Mesenchymal stem cell (in vitro differentiated cells and primary cell): ENCODE data around the gene DHRSX.

Experiments used
- DNase-seq: peaks from one replicate; pipeline ENCODE4 v3.0.0-alpha.2; 2013
- H2AFZ ChIP-seq: one replicate; pipeline ENCODE4 v1.6.1; 2013; ENCODE audit warnings: low read depth, mild to moderate bottlenecking, control low read depth, inconsistent platforms, low read length, moderate library complexity
- H2AK5ac ChIP-seq: 2 replicates; pipeline ENCODE4 v1.6.1; 2013; ENCODE audit warnings: low read length, moderate library complexity, mild to moderate bottlenecking, inconsistent platforms; ENCODE audit not compliant: severe bottlenecking
- H2BK120ac ChIP-seq: one replicate; pipeline ENCODE4 v1.6.1; 2013; ENCODE audit warnings: low read depth, mild to moderate bottlenecking, inconsistent platforms, low read length, moderate library complexity
- H2BK12ac ChIP-seq, 2 experiments: one replicate each; pipeline ENCODE4 v1.6.1; 2013; ENCODE audit warnings: inconsistent platforms in 2 of 2, low read length in 2 of 2, mild to moderate bottlenecking in 2 of 2, moderate library complexity in 2 of 2, control low read depth in 1 of 2
- H2BK15ac ChIP-seq: one replicate; pipeline ENCODE4 v1.6.1; 2013; ENCODE audit warnings: mild to moderate bottlenecking, low read depth, inconsistent platforms; ENCODE audit not compliant: poor library complexity, severe bottlenecking
- H2BK5ac ChIP-seq: 2 replicates; pipeline ENCODE4 v1.6.1; 2013; ENCODE audit warnings: low read depth, mild to moderate bottlenecking, low read length, control low read depth, inconsistent platforms; ENCODE audit not compliant: poor library complexity, severe bottlenecking
- H3K14ac ChIP-seq, 2 experiments: one replicate each; pipeline ENCODE4 v1.6.1; 2013; ENCODE audit warnings: inconsistent platforms in 2 of 2, low read length in 2 of 2, control low read depth in 1 of 2, mild to moderate bottlenecking in 1 of 2, moderate library complexity in 1 of 2
- H3K18ac ChIP-seq, 2 experiments: one replicate each; pipeline ENCODE4 v1.6.1; 2013; ENCODE audit warnings: inconsistent platforms in 2 of 2, low read length in 2 of 2, control low read depth in 1 of 2, low read depth in 1 of 2, mild to moderate bottlenecking in 1 of 2
- H3K23ac ChIP-seq, 2 experiments: one replicate each; pipeline ENCODE4 v1.6.1; 2013; ENCODE audit warnings: inconsistent platforms in 2 of 2, low read length in 2 of 2, mild to moderate bottlenecking in 2 of 2, moderate library complexity in 2 of 2, control low read depth in 1 of 2
- H3K27ac ChIP-seq: 2 replicates; pipeline ENCODE4 v1.5.1; 2013; ENCODE audit warnings: mild to moderate bottlenecking, moderate library complexity, low read length, control low read depth, inconsistent platforms; ENCODE audit not compliant: poor library complexity, severe bottlenecking
- H3K27me3 ChIP-seq, 2 experiments: 2 replicates each; pipeline versions ENCODE4 v1.6.1 to v1.7.0; 2013; ENCODE audit warnings: low read length in 2 of 2, mild to moderate bottlenecking in 2 of 2, moderate library complexity in 2 of 2, control low read depth in 1 of 2, inconsistent platforms in 1 of 2; ENCODE audit not compliant: control insufficient read depth in 1 of 2, insufficient read depth in 1 of 2
- H3K36me3 ChIP-seq, 2 experiments: 2 replicates each; pipeline versions ENCODE4 v1.6.1 to v1.7.0; 2013; ENCODE audit warnings: low read length in 2 of 2, control low read depth in 1 of 2, inconsistent platforms in 1 of 2, low read depth in 1 of 2, mild to moderate bottlenecking in 1 of 2; ENCODE audit not compliant: insufficient read depth in 2 of 2, control insufficient read depth in 1 of 2
- H3K4ac ChIP-seq, 2 experiments: one replicate each; pipeline ENCODE4 v1.6.1; 2013; ENCODE audit warnings: inconsistent platforms in 2 of 2, low read length in 2 of 2, mild to moderate bottlenecking in 2 of 2, moderate library complexity in 2 of 2, control low read depth in 1 of 2, low read depth in 1 of 2
- H3K4me1 ChIP-seq: 2 replicates; pipeline ENCODE4 v1.6.1; 2013; ENCODE audit warnings: low read depth, low read length, control low read depth; ENCODE audit not compliant: control insufficient read depth, insufficient read depth
- H3K4me2 ChIP-seq: 2 replicates; pipeline ENCODE4 v1.6.1; 2013; ENCODE audit warnings: low read length, mild to moderate bottlenecking, inconsistent platforms; ENCODE audit not compliant: poor library complexity, severe bottlenecking
- H3K4me3 ChIP-seq, 2 experiments: 2 replicates each; pipeline versions ENCODE4 v1.5.1 to v1.7.0; 2013; ENCODE audit warnings: low read length in 2 of 2, mild to moderate bottlenecking in 2 of 2, control low read depth in 1 of 2, low read depth in 1 of 2; ENCODE audit not compliant: insufficient read depth in 1 of 2
- H3K79me1 ChIP-seq: replicated peaks from 2 replicates; pipeline ENCODE4 v1.6.1; 2013; ENCODE audit warnings: mild to moderate bottlenecking, control low read depth, low read length, inconsistent platforms; ENCODE audit not compliant: poor library complexity, severe bottlenecking
- H3K9ac ChIP-seq: 2 replicates; pipeline ENCODE4 v1.7.0; 2013; ENCODE audit warnings: mild to moderate bottlenecking, low read length, moderate library complexity
- H3K9me3 ChIP-seq: 2 replicates; pipeline ENCODE4 v1.7.0; 2013; ENCODE audit warnings: mild to moderate bottlenecking, low read length; ENCODE audit not compliant: control insufficient read depth
- H4K8ac ChIP-seq: one replicate; pipeline ENCODE4 v1.6.1; 2013; ENCODE audit warnings: inconsistent platforms, mild to moderate bottlenecking, low read length, moderate library complexity
- H4K91ac ChIP-seq: one replicate; pipeline ENCODE4 v1.6.1; 2013; ENCODE audit warnings: mild to moderate bottlenecking, low read length, inconsistent platforms
- WGBS: methylation state at CpG from one replicate; pipeline ENCODE4 v1.1.7; 2013; ENCODE audit warnings: mixed read lengths; 5-methylcytosine and 5-hydroxymethylcytosine counted together

DHRSX gene

DNA sequence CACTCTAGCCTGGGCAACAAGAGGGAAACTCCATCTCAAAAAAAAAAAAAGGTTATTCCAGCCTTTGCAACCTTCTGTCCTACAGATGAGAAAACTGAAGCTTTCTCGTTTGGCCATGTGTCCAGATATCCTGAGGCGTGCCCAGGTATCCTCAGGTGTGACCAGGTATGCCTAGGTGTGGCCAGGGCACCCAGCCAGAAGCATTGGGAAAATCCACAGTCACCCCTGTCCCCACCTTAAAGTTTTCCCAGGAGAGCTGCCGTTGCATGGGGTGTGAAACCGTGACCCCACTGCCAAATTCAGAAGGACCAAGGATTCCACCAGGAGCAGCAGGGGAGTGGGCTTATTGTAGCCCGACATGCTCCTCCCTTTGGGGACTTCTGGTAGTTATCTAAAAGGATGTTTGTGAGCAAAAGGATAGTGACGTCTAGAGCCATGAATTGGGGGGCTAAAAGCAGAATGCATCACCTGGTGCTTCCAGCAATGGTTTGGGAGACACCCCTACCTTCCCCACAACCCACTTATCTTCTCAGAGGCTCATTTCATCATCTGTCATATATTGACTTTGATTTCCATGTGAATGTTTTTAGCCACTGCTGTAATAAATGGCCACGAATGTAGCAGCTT, 4.0 kb upstream of the DHRSX start:
- H3K4ac ChIP-seq: no peak overlapping the region
- peaks cover 0 to 7% of the 10 kb centered on the region in 2 experiments for H3K27me3 ChIP-seq
- no peak overlapping the region for H2BK12ac ChIP-seq
- no peak overlapping the region for H3K23ac ChIP-seq
- no peak overlapping the region for H2AK5ac ChIP-seq
- H3K14ac ChIP-seq: no peak overlapping the region
- no peak overlapping the region for H4K91ac ChIP-seq
- H2BK5ac ChIP-seq: no peak overlapping the region
- DNase-seq: no peak
- H2BK15ac ChIP-seq: no peak overlapping the region
- no peak overlapping the region for H3K9ac ChIP-seq
- H3K4me2 ChIP-seq: no peak overlapping the region
- H3K36me3 ChIP-seq: no peaks in the 10 kb centered on the region
- H3K27ac ChIP-seq: no peak overlapping the region
- H4K8ac ChIP-seq: no peak overlapping the region
- H3K4me1 ChIP-seq: peaks cover 13% of the 10 kb centered on the region
- no peaks in the 10 kb centered on the region for H3K79me1 ChIP-seq
- no peak overlapping the region for H2BK120ac ChIP-seq
- no peak overlapping the region for H3K4me3 ChIP-seq
- H3K9me3 ChIP-seq: no peaks in the 10 kb centered on the region
- H3K18ac ChIP-seq: no peak overlapping the region
- 90% methylated on average over 6 of the region's 7 CpGs for WGBS
- H2AFZ ChIP-seq: no peak overlapping the region

DNA sequence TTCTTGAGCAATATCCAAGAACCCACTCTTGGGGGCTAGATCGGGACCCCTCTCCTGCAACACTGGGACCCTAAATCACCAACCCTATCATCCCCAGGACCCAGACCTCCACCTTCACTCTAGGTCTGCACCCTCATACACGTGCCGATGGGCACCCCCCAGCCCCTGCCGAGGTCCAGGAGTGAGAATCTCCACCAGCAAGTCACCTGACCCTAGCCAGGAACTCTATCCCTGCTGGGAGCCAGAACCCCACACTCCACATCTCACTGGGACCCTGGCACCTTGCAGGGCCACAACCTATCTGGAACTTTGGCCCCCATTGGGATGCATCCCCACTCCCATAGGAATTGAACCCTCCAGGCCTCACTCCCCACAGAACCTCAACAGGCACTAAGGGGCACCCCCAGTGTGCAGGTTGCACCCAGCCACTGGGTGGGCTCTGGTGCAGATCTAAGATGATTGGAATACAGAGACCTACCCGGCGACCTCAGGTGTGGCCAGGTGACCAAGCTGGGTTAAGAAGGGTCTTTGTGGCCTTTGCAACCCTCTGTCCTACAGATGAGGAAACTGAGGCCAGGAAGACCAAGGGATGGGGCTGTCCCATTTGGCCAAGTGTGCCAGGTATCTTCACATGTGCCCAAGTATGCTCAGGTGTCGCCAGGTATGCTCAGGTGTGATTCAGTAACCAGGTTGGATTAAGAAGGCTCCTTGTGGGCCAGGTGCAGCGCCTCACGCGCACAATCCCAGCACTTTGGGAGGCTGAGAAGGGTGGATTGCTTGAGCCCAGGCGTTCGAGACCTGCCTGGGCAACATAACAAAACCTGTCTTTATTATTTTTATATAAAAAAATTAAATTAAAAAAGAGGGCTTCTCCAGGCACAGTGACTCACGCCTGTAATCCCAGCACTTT, 3.1 kb upstream of the DHRSX start:
- no peak overlapping the region for H2AFZ ChIP-seq
- no peaks in the 10 kb centered on the region for H3K79me1 ChIP-seq
- H3K36me3 ChIP-seq: no peaks in the 10 kb centered on the region
- no peak for DNase-seq
- no peak overlapping the region for H2BK5ac ChIP-seq
- H3K9me3 ChIP-seq: no peaks in the 10 kb centered on the region
- peak overlapping the region; percentile 18 for H2AK5ac ChIP-seq
- no peak overlapping the region for H4K8ac ChIP-seq
- no peak overlapping the region for H3K9ac ChIP-seq
- peaks cover 0 to 7% of the 10 kb centered on the region in 2 experiments for H3K27me3 ChIP-seq
- H4K91ac ChIP-seq: no peak overlapping the region
- H3K4me1 ChIP-seq: peaks cover 16% of the 10 kb centered on the region
- no peak overlapping the region for H3K14ac ChIP-seq
- H3K27ac ChIP-seq: no peak overlapping the region
- H3K4me2 ChIP-seq: no peak overlapping the region
- H2BK120ac ChIP-seq: no peak overlapping the region
- H3K18ac ChIP-seq: no peak overlapping the region
- H2BK15ac ChIP-seq: no peak overlapping the region
- no peak overlapping the region for H3K4ac ChIP-seq
- H3K23ac ChIP-seq: no peak overlapping the region
- H2BK12ac ChIP-seq: no peak overlapping the region
- no peak overlapping the region for H3K4me3 ChIP-seq
- 93% methylated on average over 8 of the region's 13 CpGs for WGBS

DNA sequence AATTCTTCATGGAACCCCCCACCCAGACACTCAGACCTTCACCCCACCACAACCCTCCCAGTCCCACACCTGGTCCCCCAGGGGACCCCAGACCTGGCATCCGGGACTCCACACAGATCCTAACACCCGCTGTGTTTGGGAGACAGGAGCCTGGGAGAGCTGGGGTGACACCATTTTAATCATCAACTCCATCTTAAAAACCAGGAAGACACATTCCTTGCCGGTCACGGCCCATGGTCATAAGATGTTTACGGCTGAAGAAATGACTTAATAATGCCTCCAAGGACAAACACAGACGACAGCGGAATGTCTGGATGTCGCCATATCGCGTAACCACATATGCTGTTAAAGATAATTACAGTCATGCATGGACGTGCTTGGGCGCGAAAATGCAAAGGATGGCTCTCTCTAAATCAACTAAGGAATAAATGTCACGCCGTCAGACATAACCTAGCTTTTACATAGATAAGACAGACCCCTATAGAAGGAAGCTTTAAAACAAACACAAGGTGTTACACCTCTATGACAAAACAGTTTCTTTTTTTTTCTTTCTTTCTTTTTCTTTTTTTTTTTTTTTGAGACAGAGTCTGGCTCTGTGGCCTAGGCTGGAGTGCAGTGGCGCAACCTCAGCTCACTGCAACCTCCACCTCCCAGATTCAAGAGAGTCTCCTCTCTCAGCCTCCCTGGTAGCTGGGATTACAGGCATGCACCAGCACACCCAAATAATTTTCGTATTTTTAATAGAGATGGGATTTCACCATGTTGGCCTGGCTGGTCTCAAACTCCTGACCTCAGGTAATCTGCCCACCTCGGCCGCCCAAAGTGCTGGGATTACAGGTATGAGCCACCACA, 2.1 kb upstream of the DHRSX start:
- Histone ChIP-seq H3K18ac (no peak overlapping the region), H3K4ac (no peak overlapping the region), H2AFZ (no peak overlapping the region), H3K4me1 (peaks cover 16% of the 10 kb centered on the region), H3K27me3 (peaks cover 0 to 2% of the 10 kb centered on the region in 2 experiments), H2AK5ac (peak overlapping the region; percentile 87), H2BK15ac (no peak overlapping the region), H3K27ac (no peak overlapping the region), H3K79me1 (no peaks in the 10 kb centered on the region), H2BK5ac (no peak overlapping the region), H3K4me3 (no peak overlapping the region), H3K4me2 (no peak overlapping the region), H2BK12ac (no peak overlapping the region), H3K23ac (no peak overlapping the region), H3K9ac (no peak overlapping the region), H2BK120ac (no peak overlapping the region), H4K8ac (peak overlapping the region; percentile 82), H3K9me3 (no peaks in the 10 kb centered on the region), H3K36me3 (no peaks in the 10 kb centered on the region), H4K91ac (no peak overlapping the region), H3K14ac (no peak overlapping the region)
- DNase-seq: peak; percentile 82
- WGBS: 56% methylated on average over 19 of the region's 19 CpGs
